HL-60/S4 treated with retinoic acid at 250 ng/mL for 4 days and 3 days (cell line): Measurements from ENCODE around the gene TDRD1.

Experiments used
- in situ Hi-C: fragments of 300-500 bp; cut with MboI; formaldehyde crosslinking; loops from 2 replicates; pipeline ENCODE4 v1.7.0; 2022; ENCODE audit warnings: low sequenced_read_pairs

The TDRD1 gene

DNA sequence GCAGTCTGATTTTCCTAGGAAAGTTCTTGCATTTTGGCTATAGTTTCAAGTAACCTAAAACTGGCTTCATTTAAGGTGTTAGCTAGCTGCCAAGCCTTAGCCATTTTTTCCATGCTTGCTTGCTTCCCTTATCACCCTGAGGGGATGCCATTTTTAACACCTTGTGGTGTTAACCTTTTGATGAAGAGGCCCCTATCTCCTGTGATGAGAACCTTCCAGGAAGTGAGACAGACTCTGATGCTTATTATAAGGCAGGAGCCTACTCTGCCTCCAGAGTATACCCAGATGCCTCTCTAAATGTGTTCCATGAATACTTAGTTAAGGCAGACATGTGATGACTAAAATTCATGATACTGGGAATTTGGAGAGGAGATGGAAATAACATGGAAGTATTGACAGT is 55.0 kb downstream of the TDRD1 start:
- in situ Hi-C loops: no loop called here

DNA sequence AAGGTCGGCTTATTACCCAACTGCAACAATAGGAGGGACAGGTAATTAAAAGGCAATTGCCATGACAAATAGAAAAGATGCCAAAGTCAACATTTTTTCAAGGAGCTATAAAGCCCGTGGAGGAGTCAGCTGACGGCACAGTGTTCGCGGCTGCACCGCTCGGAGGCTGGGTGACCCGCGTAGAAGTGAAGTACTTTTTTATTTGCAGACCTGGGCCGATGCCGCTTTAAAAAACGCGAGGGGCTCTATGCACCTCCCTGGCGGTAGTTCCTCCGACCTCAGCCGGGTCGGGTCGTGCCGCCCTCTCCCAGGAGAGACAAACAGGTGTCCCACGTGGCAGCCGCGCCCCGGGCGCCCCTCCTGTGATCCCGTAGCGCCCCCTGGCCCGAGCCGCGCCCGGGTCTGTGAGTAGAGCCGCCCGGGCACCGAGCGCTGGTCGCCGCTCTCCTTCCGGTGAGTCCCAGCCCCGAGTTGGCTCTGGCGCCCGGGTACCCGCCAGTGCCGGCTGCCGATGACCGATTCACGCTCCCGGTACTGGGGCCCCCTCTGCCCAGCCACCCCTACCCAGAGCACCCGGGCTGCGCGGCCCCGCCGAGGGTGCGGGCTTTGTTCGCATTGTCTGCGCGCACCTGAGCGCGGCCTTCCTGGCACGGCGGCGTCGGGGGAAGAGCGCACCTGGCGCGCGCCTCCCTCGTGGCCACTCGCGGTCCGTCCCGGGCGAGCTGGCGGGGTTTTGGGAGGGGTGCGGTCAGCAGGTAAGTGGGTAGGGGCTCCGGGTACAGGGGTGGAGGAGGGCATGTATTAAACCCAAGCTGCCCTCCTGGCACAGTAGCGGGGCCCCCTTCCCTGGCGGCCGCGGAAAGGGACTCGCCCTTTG is 60.2 kb downstream of the TDRD1 start, which contains the start of gene VWA2:
TSS of gene VWA2 (plus strand) at position 138 of the 877 bp plus-strand sequence. CDS start 9,460 bp downstream, outside the sequence.
- in situ Hi-C loops: no loop called here

DNA sequence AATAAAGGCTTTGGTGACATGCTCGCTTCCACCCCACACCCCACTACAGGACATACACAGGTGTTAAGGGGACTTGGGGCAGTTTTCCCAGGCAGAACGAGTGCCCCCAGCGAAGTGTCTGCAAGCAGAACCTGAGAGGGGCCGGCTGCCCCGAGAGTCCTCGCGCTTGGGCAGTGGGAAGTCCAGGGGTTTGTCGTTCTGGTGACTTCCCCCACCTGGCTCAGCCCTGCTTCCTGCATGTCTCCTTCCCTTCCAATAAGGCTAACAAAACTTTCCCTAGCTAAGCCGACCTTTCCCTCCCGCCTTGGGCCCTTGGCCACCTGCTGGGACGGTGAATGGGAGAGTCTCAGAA is 60.8 kb downstream of the TDRD1 start:
- in situ Hi-C loops: no loop called here

DNA sequence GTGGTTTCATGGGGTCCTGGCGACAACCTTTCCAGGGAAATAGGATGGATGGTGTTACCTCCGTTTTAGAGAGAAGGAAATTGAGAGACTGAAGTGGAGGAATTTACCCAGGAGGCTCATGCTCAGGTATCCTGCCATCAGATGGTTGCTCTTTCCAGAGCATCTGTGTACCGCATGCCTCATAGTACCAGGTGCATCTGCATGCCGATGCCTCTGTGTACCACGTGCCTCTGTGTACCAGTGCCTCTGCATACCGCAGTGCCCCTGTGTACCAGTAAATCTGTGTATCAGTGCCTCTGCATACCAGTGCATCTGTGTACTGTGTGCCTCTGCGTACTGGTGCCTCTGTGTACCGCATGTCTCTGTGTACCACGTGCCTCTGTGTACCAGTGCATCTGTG is 63.1 kb downstream of the TDRD1 start:
- in situ Hi-C loops: no loop called here

GRCh38 chr10:114243661-114244060 is 64.5 kb downstream of the TDRD1 start:
- in situ Hi-C loops: no loop called here

GRCh38 chr10:114244126-114244525 is 65.0 kb downstream of the TDRD1 start:
- in situ Hi-C loops: no loop called here

- in situ Hi-C loops: no loop called here
Observed at GRCh38 chr10:114245121-114245791, 66.1 kb downstream of the TDRD1 start.

GRCh38 chr10:114246679-114247305 is 67.6 kb downstream of the TDRD1 start:
- in situ Hi-C loops: no loop called here

GRCh38 chr10:114250236-114250635 is 71.1 kb downstream of the TDRD1 start:
- in situ Hi-C loops: no loop called here

GRCh38 chr10:114250716-114251115 is 71.6 kb downstream of the TDRD1 start:
- in situ Hi-C loops: no loop called here

- in situ Hi-C loops: no loop called here
Observed at GRCh38 chr10:114252092-114252491, 72.9 kb downstream of the TDRD1 start.

DNA sequence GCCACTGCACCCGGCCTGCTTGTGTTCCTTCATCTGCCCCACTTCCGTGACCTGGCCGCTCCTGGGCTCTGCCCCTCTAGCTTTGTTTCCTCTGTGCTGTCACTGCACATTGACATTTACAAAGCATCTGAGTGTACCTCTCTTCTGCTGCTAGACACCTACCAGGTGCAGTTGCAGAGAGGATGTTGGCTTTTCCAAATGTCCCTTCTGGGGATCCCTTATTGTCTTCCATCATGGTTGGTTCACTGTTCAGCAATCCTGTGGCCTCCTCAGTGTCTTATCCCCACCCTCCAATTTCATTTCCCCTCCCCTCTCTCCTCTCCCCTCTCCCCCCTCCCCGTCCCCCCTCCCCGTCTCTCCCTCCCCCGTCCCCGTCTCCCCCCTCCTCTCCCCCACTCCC is 73.7 kb downstream of the TDRD1 start:
- in situ Hi-C loops: no loop called here

GRCh38 chr10:114255227-114255626 is 76.1 kb downstream of the TDRD1 start:
- in situ Hi-C loops: no loop called here

DNA sequence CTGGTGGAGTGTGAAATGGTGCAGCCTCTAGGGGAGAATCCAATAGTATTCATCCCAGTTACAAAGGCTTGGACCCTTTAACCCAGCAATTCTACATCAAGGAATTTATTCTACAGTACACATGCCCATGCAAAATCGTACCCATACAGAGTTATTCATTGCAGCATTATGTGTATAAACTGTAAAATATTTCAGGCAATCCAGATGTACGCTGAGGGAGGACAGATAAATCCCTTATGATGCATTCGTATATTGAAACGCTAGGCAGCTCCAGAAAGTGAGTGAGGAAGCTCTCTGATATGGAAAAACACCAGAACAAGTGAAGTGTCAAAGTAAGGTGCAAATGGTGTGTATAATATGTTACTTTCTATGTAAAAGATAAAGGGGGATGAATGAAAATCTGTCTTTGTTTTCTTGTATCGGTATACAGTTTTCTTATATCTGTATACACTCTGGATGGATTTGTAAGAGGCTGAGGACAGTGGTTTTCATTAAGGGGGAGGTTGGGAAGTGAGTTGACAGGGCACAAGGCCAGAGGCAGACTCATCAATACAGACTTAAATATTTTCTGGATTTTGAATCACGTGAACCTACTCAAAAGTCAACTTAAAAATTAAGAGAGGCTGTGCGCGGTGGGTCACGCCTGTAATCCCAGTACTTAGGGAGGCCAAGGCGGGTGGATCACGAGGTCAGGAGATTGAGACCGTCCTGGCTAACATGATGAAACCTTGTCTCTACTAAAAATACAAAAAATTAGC is 77.0 kb downstream of the TDRD1 start:
- in situ Hi-C loops: no loop called here

GRCh38 chr10:114256822-114257221 is 77.7 kb downstream of the TDRD1 start:
- in situ Hi-C loops: no loop called here

DNA sequence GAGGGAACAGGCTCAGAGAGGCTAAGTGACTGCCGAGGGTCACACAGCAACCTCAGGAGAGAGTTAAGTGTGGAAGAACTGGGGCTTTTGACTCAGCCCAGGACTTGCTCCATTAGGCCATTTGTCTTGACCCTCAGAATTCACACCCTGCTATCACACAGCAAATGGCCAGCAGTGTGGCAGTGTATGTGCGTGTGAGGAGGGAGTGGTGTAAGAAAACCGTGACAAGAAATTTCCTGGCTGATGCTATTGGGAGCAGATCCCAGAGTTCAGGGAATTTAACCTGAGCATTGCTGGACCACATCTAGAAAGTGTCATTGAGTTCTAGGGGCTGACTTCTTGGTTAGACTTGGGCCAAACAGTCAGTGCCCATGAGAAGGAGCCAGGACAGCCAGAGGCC is 78.3 kb downstream of the TDRD1 start:
- in situ Hi-C loops: no loop called here

GRCh38 chr10:114258274-114258840 is 79.2 kb downstream of the TDRD1 start:
- in situ Hi-C loops: no loop called here

- in situ Hi-C loops: no loop called here
Observed at GRCh38 chr10:114259824-114260223, 80.7 kb downstream of the TDRD1 start.

DNA sequence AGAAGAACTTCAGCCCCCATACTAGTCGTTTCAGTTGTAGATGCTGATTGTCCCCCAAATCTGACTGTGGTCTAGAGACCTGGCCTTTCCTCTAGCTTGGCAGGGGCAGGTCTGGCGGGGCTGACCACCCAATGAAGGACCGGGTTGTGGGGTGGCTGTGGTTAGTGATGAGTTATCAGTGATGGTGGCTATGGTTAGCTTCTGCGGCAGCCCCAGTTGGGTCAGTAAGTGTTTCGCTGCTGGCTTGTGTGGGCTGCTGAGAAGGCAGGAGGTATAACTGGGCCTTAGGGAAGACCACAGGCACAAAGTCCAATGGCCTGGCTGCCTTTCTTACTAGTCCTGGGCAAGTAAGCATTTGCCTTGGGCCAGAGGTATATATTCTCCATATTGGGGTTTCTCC is 81.2 kb downstream of the TDRD1 start:
- in situ Hi-C loops: no loop called here

GRCh38 chr10:114261076-114261475 is 81.9 kb downstream of the TDRD1 start:
- in situ Hi-C loops: no loop called here

GRCh38 chr10:114262496-114262895 is 83.3 kb downstream of the TDRD1 start:
- in situ Hi-C loops: no loop called here
